CD14-positive monocyte (primary cell): ENCODE measurements around the gene KRTAP3-3. TPM values are rescaled to one million over a fixed set of nuclear protein-coding genes. Genes with fewer than 3 reads are reported as not detected.

Source experiments
- DNase-seq, 3 donors: peaks; one replicate each; pipeline ENCODE4 v3.0.0-alpha.2; 2011 to 2022
- H2AFZ ChIP-seq: 2 replicates; pipeline ENCODE4 v1.6.0; 2012; ENCODE audit warnings: mild to moderate bottlenecking, low read depth, low read length, inconsistent platforms; ENCODE audit not compliant: insufficient read depth, poor library complexity, severe bottlenecking
- H3K27ac ChIP-seq, 2 donors: 1 replicate in 1 of 2; 2 replicates in 1 of 2; pipeline ENCODE4 v1.5.1; 2012 to 2013; ENCODE audit warnings: low read length in 2 of 2, control low read depth in 1 of 2, inconsistent platforms in 1 of 2, low read depth in 1 of 2, mild to moderate bottlenecking in 1 of 2
- H3K27me3 ChIP-seq, 2 donors: one replicate each; pipeline versions ENCODE4 v1.6.0 to v1.6.1; 2011 to 2013; ENCODE audit warnings: low read length in 2 of 2; ENCODE audit not compliant: control insufficient read depth in 2 of 2, insufficient read depth in 2 of 2
- H3K36me3 ChIP-seq, 2 donors: replicated peaks in 1 of 2; 1 replicate in 1 of 2; 2 replicates in 1 of 2; pipeline versions ENCODE4 v1.5.1 to v1.6.1; 2012 to 2013; ENCODE audit warnings: low read length in 2 of 2, control low read depth in 1 of 2, inconsistent platforms in 1 of 2, mild to moderate bottlenecking in 1 of 2; ENCODE audit not compliant: insufficient read depth in 2 of 2, control insufficient read depth in 1 of 2
- H3K4me1 ChIP-seq, 2 donors: 1 replicate in 1 of 2; 2 replicates in 1 of 2; pipeline versions ENCODE4 v1.5.1 to v1.6.1; 2012 to 2013; ENCODE audit warnings: low read length in 2 of 2, control low read depth in 1 of 2, inconsistent platforms in 1 of 2, mild to moderate bottlenecking in 1 of 2, moderate library complexity in 1 of 2; ENCODE audit not compliant: insufficient read depth in 2 of 2, control insufficient read depth in 1 of 2
- H3K4me2 ChIP-seq: replicated peaks from 2 replicates; pipeline ENCODE3; 2012; ENCODE audit warnings: low read length, moderate library complexity, mild to moderate bottlenecking; ENCODE audit not compliant: poor library complexity, severe bottlenecking; ENCODE audit errors: extremely low read depth
- H3K4me3 ChIP-seq, 3 experiments: fragments of 200-600 bp in 1 of 3; sonication (generic) in 1 of 3; replicated peaks in 1 of 3; 1 replicate in 2 of 3; 2 replicates in 1 of 3; pipeline ENCODE4 v1.5.1; 2011 to 2013; ENCODE audit warnings: low read length in 3 of 3, mild to moderate bottlenecking in 3 of 3, control low read depth in 2 of 3, low read depth in 2 of 3, inconsistent platforms in 1 of 3, moderate library complexity in 1 of 3
- H3K79me2 ChIP-seq: 2 replicates; pipeline ENCODE4 v1.6.0; 2012; ENCODE audit warnings: mild to moderate bottlenecking, control low read depth, inconsistent platforms, low read length, moderate library complexity; ENCODE audit not compliant: insufficient read depth
- H3K9ac ChIP-seq: 2 replicates; pipeline ENCODE4 v1.6.0; 2017; ENCODE audit warnings: low read length, mild to moderate bottlenecking; ENCODE audit not compliant: insufficient read depth, poor library complexity, severe bottlenecking
- H3K9me3 ChIP-seq, 2 donors: replicated peaks in 1 of 2; 1 replicate in 1 of 2; 2 replicates in 1 of 2; pipeline versions ENCODE4 v1.5.1 to v1.6.1; 2012 to 2013; ENCODE audit warnings: low read length in 2 of 2, control low read depth in 1 of 2; ENCODE audit not compliant: control insufficient read depth in 1 of 2, insufficient read depth in 1 of 2
- H4K20me1 ChIP-seq: 2 replicates; pipeline ENCODE4 v1.6.0; 2012; ENCODE audit warnings: mild to moderate bottlenecking, low read length, control low read depth, moderate library complexity; ENCODE audit not compliant: insufficient read depth
- H3K27ac Mint-ChIP-seq, 7 donors: one replicate each; pipeline ENCODE4 v1.8.0; 2020; ENCODE audit warnings: mild to moderate bottlenecking in 7 of 7, mixed read lengths in 7 of 7, moderate library complexity in 6 of 7, inconsistent platforms in 2 of 7
- H3K27me3 Mint-ChIP-seq, 3 donors: one replicate each; pipeline ENCODE4 v1.8.0; 2021 to 2022; ENCODE audit warnings: low read depth in 3 of 3, mild to moderate bottlenecking in 3 of 3, mixed read lengths in 3 of 3, moderate library complexity in 3 of 3, inconsistent platforms in 1 of 3
- H3K36me3 Mint-ChIP-seq, 2 donors: one replicate each; pipeline ENCODE4 v1.8.0; 2020; ENCODE audit warnings: mixed read lengths in 2 of 2, inconsistent platforms in 1 of 2, mild to moderate bottlenecking in 1 of 2
- H3K4me1 Mint-ChIP-seq: one replicate; pipeline ENCODE4 v1.8.0; 2020; ENCODE audit warnings: mild to moderate bottlenecking, mixed read lengths
- H3K4me3 Mint-ChIP-seq, 2 donors: one replicate each; pipeline ENCODE4 v1.8.0; 2020; ENCODE audit warnings: mild to moderate bottlenecking in 2 of 2, mixed read lengths in 2 of 2, moderate library complexity in 1 of 2
- H3K9me3 Mint-ChIP-seq, 7 donors: one replicate each; pipeline ENCODE4 v1.8.0; 2020 to 2022; ENCODE audit warnings: mixed read lengths in 7 of 7, mild to moderate bottlenecking in 6 of 7, moderate library complexity in 6 of 7, inconsistent platforms in 2 of 7
- CTCF ChIP-seq: fragments of 200-600 bp; IDR thresholded peaks from one replicate; pipeline ENCODE4 v1.8.0; 2022; ENCODE audit warnings: antibody characterized with exemption, mild to moderate bottlenecking
- WGBS: methylation state at CpG from one replicate; pipeline ENCODE4 v1.1.5; 2013; ENCODE audit warnings: missing lambda C conversion rate; ENCODE audit not compliant: insufficient coverage; 5-methylcytosine and 5-hydroxymethylcytosine counted together
- intact Hi-C, 2 donors: fragments of 100-400 bp; cut with micrococcal nuclease; formaldehyde crosslinking; loops; one replicate each; pipeline versions ENCODE4 v1.15.0 to v1.15.1; 2023
- polyA plus RNA-seq, 3 donors: library from polyadenylated mRNA; depleted of rRNA in 1 of 3; unstranded in 2 of 3; stranded (reverse) in 1 of 3; fragments of 300-500 nt in 2 of 3; fragments of >200 nt in 1 of 3; fragmentation: Illumina TruSeq in 2 of 3; gene quantifications; 1 replicate in 2 of 3; 2 replicates in 1 of 3; pipeline ENCODE4 v1.2.3, GENCODE V29; 2012 to 2021

KRTAP3-3 gene
- polyA plus RNA-seq, 3 donors, result not detected

- peaks cover 0 to 2% (median 0%) of the 10 kb centered on the region in 7 donors for H3K9me3 Mint-ChIP-seq
- Histone ChIP-seq H4K20me1 (no peaks in the 10 kb centered on the region), H3K36me3 (no peaks in the 10 kb centered on the region), H3K4me3 (no peak within 1 kb of the TSS), H3K4me2 (no peak within 1 kb of the TSS), H3K27ac (no peak within 1 kb of the TSS), H3K9me3 (no peaks in the 10 kb centered on the region), H3K27me3 (no peaks in the 10 kb centered on the region), H2AFZ (no peak within 1 kb of the TSS), H3K9ac (no peak within 1 kb of the TSS), H3K4me1 (no peaks in the 10 kb centered on the region), H3K79me2 (no peaks in the 10 kb centered on the region)
- H3K4me1 Mint-ChIP-seq, result no peaks in the 10 kb centered on the region
- H3K27ac Mint-ChIP-seq, result peak within 1 kb of the TSS in 2 of 7 donors; percentile 3 to 65
- no peak within 1 kb of the TSS for H3K4me3 Mint-ChIP-seq
- 98% methylated on average over 6 of the region's 8 CpGs for WGBS
- no peak for TF ChIP-seq CTCF
- no peak for DNase-seq
- no peaks in the 10 kb centered on the region for H3K36me3 Mint-ChIP-seq
- H3K27me3 Mint-ChIP-seq, result peaks cover 3 to 5% (median 3%) of the 10 kb centered on the region in 3 donors
- intact Hi-C loops, result no loop called here
These were observed 14.8 kb upstream of the KRTAP3-3 start, which contains the start of gene KRTAP3-1 for GRCh38 chr17:41008811-41009210. Gene KRTAP3-1, minus strand, starts transcription at chr17:41009128. Its CDS starts 54 bp downstream, at chr17:41009074.

DNA sequence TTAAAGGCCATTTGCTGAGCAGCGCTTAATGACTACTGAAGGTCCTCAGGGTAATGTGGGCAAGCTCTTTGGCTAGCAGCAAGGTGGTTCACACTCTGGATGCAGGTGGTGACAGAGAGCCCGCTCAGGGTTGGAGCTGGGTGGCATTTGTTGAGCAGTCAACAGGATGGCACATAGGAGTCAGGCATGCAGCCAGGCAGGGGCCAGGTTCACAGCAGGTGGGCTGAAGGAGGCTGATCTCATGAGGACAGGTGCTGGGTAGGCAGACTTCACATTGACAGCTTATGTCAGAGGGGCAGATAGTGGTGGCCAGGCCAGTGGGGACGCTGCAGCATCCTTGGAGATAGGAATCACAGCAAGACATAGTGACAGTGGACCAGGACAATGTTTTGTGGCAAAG, 10.4 kb upstream of the KRTAP3-3 start:
- Histone ChIP-seq H3K27me3 (no peaks in the 10 kb centered on the region), H3K79me2 (no peaks in the 10 kb centered on the region), H3K4me1 (no peaks in the 10 kb centered on the region), H3K27ac (no peak overlapping the region), H3K4me3 (no peak overlapping the region), H4K20me1 (no peaks in the 10 kb centered on the region), H3K4me2 (no peak overlapping the region), H3K9me3 (no peaks in the 10 kb centered on the region), H2AFZ (no peak overlapping the region), H3K36me3 (no peaks in the 10 kb centered on the region), H3K9ac (no peak overlapping the region)
- WGBS, result 100% methylated on average over 2 of the region's 3 CpGs
- Mint-ChIP-seq H3K27ac (no peak overlapping the region), H3K36me3 (no peaks in the 10 kb centered on the region), H3K4me3 (no peak overlapping the region), H3K4me1 (no peaks in the 10 kb centered on the region), H3K27me3 (peaks cover 6 to 16% (median 8%) of the 10 kb centered on the region in 3 donors), H3K9me3 (peaks cover 0 to 4% (median 0%) of the 10 kb centered on the region in 7 donors)
- intact Hi-C loops, result no loop called here
- DNase-seq, result no peak
- no peak for TF ChIP-seq CTCF
